Nucleus accumbens (tissue), 56 donors: ENCODE measurements around the gene HYKK.
A peak's percentile ranks its signal among the peaks of the same experiment; 100 is the strongest.
"Not testable (repeated sequence)": the region's sequence is repeated elsewhere in the genome, so short reads cannot be mapped to it uniquely, and the experiment has no call there.

ENCODE experiments used
- DNase-seq, 56 donors: peaks; one replicate each; lab custom pipeline; 2025; lab: John Stamatoyannopoulos, UW

HYKK gene

DNA sequence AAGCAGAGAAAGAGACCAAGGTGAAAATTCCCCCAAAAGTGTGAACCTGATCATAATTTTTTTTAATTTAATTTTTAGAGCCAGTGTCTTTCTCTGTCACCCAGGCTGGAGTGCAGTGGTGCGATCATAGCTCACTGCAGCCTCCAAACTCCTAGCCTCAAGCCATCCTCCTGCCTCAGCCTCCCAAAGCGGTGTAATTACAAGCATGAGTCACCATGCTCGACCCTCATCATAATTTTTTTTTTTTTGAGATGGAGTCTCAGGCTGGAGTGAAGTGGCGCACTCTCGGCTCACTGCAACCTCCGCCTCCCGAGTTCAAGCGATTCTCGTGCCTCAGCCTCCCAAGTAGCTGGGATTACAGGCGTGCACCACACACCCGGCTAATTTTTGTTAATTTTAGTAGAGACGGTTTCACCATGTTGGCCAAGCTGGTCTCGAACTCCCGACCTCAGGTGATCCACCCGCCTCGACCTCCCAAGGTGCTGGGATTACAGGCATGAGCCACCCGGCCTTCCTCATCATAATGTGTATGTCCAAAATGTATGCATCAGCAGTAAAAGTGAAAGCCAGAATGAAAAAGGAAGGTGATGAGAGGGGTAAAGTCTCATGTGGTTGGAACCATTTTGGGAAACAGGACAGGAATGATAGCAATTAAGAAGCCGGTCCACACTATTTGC is 32.2 kb downstream of the HYKK start:
- DNase-seq = peak in 1 of 56 donors; percentile 3

- peak; percentile 40 to 96 (median 88) for DNase-seq
Measured at GRCh38 chr15:78540141-78540870, 32.9 kb downstream of the HYKK start, which contains the start of gene PSMA4. PSMA4 (plus strand) TSS chr15:78540444; CDS start chr15:78541928, 1,484 bp downstream.

DNA sequence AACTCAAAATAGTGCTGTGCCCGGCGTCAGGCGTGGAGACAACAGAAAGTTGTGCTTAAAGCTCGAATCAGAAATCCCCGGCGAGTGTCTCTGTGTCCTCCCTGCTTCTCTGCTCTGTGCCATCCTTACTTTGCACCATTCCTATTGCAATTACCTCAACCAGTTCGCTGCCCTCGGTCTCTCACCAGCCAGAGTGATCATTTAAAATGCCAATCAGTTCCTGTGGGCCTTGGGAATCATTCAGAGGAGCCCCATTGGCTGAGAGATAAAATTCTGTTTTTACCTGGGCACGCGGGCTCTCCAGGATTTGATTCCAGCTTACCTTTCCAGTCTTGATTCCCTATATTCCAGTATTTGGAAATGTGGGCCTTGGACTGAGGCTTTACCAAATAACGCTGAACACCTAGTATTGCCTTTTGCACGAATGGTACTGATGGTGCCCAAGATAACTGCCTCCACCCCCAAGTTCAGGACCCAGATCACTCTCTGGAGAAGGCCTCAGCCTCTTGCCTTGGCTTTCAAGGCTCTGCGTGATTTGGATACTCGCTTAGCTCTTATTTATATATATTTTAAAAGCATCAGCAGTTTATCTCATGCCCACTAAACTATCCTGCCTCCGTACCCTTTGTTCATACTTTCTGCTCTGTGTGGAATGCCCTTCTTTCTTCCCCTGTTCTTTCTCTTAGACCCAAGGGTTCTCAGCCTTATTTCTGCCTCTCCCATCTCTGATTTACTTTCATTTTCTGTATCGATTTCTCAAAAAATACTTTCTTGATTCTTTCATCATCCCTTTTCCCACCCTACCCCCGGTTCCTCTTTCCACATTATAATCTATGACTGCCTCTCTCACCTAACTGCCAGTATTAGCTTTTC is 33.7 kb downstream of the HYKK start:
- peak in 1 of 56 donors; percentile 55 for DNase-seq

DNA sequence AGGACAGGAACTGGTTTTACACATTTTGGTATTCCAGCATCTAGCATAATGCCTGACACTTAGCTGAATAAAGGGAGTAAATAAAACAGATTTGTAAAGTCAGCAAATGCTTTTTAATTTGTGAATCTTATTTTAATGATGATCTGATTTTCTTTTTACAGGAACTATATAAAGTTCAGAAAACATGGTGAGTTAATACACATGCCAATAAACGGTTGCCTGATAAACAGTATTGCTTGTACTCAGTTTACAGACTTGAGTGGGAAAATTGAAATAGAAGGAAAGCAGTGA is 34.3 kb downstream of the HYKK start:
- DNase-seq = no peak

GRCh38 chr15:78542647-78543046 is 35.3 kb downstream of the HYKK start:
- no peak for DNase-seq

DNA sequence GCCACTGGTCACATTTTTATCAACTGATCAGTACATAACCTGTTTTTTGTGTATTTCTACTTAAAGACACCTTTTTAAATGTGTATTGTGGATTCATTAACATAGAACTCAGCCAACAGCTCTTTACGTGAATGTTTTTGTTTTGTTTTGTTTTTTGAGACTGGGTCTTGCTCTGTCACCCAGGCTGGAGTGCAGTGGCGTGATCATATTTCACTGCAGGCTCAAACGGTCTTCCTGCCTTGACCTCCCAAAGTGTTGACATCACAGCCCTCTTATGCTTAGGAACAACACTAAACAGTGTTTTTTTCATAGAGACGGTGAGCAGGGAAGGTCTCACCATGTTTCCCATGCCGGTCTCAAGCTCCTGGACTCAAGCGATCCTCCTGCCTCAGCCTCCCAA is 42.8 kb downstream of the HYKK start:
- no peak for DNase-seq

GRCh38 chr15:78550815-78551214 is 43.4 kb downstream of the HYKK start:
- no peak for DNase-seq

- no peak for DNase-seq
Measured at GRCh38 chr15:78551902-78552301, 44.5 kb downstream of the HYKK start.

- DNase-seq = no peak
Measured at GRCh38 chr15:78552597-78552996, 45.2 kb downstream of the HYKK start.

DNA sequence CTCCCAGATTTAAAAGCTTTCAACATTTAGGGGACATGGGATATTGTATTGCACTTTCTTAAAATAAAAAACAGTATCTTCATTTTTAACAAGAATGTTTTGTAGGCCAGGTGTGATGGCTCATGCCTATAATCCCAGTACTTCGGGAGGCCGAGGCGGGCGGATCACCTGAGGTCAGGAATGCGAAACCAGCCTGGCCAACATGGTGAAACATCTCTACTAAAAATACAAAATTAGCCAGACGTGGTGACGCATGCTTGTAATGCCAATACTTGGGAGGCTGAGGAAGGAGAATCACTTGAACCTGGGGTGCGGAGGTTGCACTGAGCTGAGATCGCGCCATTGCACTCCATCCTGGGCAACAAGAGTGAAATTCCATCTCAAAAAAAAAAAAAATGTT is 52.8 kb downstream of the HYKK start:
- DNase-seq = not testable (repeated sequence)

GRCh38 chr15:78561490-78561889 is 54.1 kb downstream of the HYKK start:
- DNase-seq = no peak

GRCh38 chr15:78563092-78563491 is 55.7 kb downstream of the HYKK start:
- no peak for DNase-seq

DNA sequence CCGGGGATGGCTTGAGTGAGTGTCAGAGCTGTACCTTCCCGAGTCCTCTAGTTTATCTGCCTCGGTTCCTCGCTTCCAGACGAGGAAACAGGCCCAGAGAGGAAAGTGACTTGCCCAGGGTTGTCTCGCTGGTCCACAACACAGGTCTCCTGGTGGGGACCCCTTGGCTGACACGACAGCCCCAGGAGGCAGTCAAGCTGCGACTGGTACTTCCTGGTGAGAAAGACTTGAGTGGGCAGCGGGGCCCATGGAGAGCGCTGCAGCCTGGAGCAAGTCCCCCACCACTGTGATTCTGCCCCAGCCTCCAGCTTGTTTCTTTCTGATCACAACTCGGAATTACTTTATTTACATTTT is 57.3 kb downstream of the HYKK start:
- DNase-seq = no peak

- DNase-seq = peak in 25 of 56 donors; percentile 2 to 73 (median 11)
Measured at GRCh38 chr15:78565097-78565950, 57.9 kb downstream of the HYKK start, which contains the start of gene CHRNA5. CHRNA5 (plus strand) TSS chr15:78565520; CDS start chr15:78565720, 200 bp downstream.

DNA sequence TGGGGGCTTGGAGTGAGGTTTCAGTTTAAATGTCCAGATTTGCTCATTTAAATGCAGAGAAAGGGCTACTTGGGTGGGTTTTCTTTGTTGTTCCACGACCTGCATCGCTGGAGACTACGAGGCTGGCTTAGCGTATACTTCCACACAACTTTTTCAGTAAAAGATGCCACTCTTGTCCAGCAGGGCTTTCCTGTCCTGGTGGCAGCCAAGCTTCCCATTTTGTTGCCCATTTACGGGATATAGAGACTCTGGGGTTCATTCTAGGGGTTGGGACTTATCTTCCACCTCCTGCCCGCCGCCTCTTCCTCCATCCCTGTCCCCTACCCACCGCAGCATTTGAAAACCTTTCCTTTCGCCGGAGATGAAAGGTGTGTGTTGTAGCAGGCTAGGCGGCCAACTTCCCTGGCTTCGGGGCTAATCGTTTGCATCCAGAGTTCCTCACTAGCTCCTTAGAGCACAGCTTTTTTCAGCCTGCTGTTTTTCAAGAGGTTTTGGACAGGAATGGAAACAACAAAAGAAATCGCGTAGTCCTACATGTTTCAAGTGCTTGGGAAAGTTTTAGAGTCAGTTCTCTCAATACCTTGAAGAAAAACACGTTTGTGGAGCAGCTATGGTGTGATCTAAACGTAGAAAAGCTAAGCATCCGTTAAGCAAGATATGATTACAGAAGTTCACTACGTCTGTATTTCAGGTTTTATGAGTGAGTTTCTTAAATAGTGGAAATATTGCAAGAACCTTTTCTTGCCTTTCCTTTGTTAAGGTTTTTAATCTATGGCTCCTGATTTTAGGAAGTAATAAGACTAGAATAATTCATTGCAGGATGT is 58.8 kb downstream of the HYKK start:
- no peak for DNase-seq

DNA sequence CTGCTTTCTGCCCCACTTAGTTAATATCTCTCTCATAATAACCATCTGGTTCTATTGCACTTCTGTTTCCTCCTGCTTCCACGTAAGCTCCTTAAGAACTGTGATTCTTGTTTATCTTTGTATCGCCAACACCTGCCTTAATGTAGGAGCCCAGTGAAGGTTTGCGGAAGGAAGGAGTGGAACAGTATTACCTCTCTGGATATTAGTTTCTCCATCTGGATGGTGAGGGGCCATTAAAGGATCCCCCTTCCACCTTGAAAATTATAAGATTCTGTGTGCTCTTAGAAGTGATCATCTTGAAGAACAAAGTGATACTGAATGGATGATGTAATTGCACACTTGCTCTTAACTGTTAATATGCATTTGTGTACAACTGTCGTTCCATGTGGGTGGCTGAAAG is 60.2 kb downstream of the HYKK start:
- DNase-seq = no peak

- DNase-seq = no peak
Measured at GRCh38 chr15:78570710-78571109, 63.3 kb downstream of the HYKK start.

GRCh38 chr15:78571382-78571781 is 64.0 kb downstream of the HYKK start:
- no peak for DNase-seq

DNA sequence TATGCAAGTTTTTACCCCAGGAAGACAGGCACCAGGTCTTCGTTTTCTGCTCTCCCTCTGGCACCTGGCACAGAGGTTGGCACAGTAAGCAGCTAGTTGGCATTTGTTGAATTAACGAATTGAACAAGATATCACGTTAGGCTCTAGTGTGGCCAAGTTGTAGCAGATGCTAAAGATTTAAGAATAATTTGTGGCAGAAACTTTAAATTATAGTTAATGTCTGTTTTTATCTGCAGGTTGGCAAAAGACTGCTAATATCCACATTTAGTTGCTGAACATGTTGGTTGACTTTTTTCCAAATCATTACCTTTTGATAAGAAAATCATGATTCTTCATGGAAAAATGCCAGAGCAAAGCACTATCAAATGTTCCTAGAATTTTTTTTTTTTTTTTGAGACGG is 66.0 kb downstream of the HYKK start:
- DNase-seq = no peak
